Activated naive CD4-positive, alpha-beta T cell treated with anti-CD3 and anti-CD28 coated beads, Interleukin-2, amount 50 U/mL, for 24 hours (primary cell): ENCODE data around the gene NKRF.
"Not testable (repeated sequence)": the region's sequence is repeated elsewhere in the genome, so short reads cannot be mapped to it uniquely, and the experiment has no call there.

Source experiments
- H3K27ac Mint-ChIP-seq: one replicate; pipeline ENCODE4 v1.8.0; 2021; ENCODE audit warnings: mild to moderate bottlenecking, mixed read lengths
- H3K27me3 Mint-ChIP-seq: one replicate; pipeline ENCODE4 v1.8.0; 2021; ENCODE audit warnings: mixed read lengths
- H3K36me3 Mint-ChIP-seq: one replicate; pipeline ENCODE4 v1.8.0; 2021; ENCODE audit warnings: mixed read lengths
- H3K4me1 Mint-ChIP-seq: one replicate; pipeline ENCODE4 v1.8.0; 2021; ENCODE audit warnings: mixed read lengths
- H3K4me3 Mint-ChIP-seq: one replicate; pipeline ENCODE4 v1.8.0; 2021; ENCODE audit warnings: mild to moderate bottlenecking, mixed read lengths
- H3K9me3 Mint-ChIP-seq: one replicate; pipeline ENCODE4 v1.8.0; 2021; ENCODE audit warnings: mixed read lengths

The NKRF gene

GRCh38 chrX:119606280-119607017 is at the start of gene NKRF:
TSS of gene NKRF (minus strand) at chrX:119606424.
- Mint-ChIP-seq H3K27me3 (no peaks in the 10 kb centered on the region), H3K27ac (peak within 1 kb of the TSS; percentile 98)

GRCh38 chrX:119655125-119655524 is 48.9 kb upstream of the NKRF start:
- Mint-ChIP-seq H3K36me3 (peaks cover 16% of the 10 kb centered on the region), H3K4me3 (peak overlapping the region; percentile 85), H3K27ac (peak overlapping the region; percentile 99), H3K9me3 (no peaks in the 10 kb centered on the region), H3K4me1 (peaks cover 50% of the 10 kb centered on the region), H3K27me3 (no peaks in the 10 kb centered on the region)

More at GRCh38 chrX:119606280-119607017, at the start of gene NKRF:
- no peaks in the 10 kb centered on the region for H3K9me3 Mint-ChIP-seq
- peak within 1 kb of the TSS; percentile 95 for H3K4me3 Mint-ChIP-seq
- H3K36me3 Mint-ChIP-seq = peaks cover 6% of the 10 kb centered on the region
- H3K4me1 Mint-ChIP-seq = peaks cover 39% of the 10 kb centered on the region

GRCh38 chrX:119654112-119654531 is 47.9 kb upstream of the NKRF start:
- H3K36me3 Mint-ChIP-seq = peaks cover 14% of the 10 kb centered on the region
- peak overlapping the region; percentile 33 for H3K4me3 Mint-ChIP-seq
- H3K27ac Mint-ChIP-seq = peak overlapping the region; percentile 96
- peaks cover 46% of the 10 kb centered on the region for H3K4me1 Mint-ChIP-seq
- H3K27me3 Mint-ChIP-seq = no peaks in the 10 kb centered on the region
- no peaks in the 10 kb centered on the region for H3K9me3 Mint-ChIP-seq

- Mint-ChIP-seq H3K4me3 (peak overlapping the region; percentile 23), H3K36me3 (peaks cover 1% of the 10 kb centered on the region), H3K9me3 (no peaks in the 10 kb centered on the region), H3K27me3 (no peaks in the 10 kb centered on the region), H3K4me1 (peaks cover 26% of the 10 kb centered on the region), H3K27ac (peak overlapping the region; percentile 82)
Measured at GRCh38 chrX:119648421-119648775, 42.2 kb upstream of the NKRF start.

GRCh38 chrX:119647552-119648420 is 41.6 kb upstream of the NKRF start:
- Mint-ChIP-seq H3K9me3 (no peaks in the 10 kb centered on the region), H3K36me3 (peaks cover 2% of the 10 kb centered on the region), H3K4me1 (peaks cover 25% of the 10 kb centered on the region), H3K27ac (peak overlapping the region; percentile 82), H3K4me3 (peak overlapping the region; percentile 23), H3K27me3 (no peaks in the 10 kb centered on the region)

GRCh38 chrX:119647089-119647488 is 40.9 kb upstream of the NKRF start:
- Mint-ChIP-seq H3K4me1 (peaks cover 25% of the 10 kb centered on the region), H3K27ac (no peak overlapping the region), H3K27me3 (no peaks in the 10 kb centered on the region), H3K36me3 (peaks cover 2% of the 10 kb centered on the region), H3K4me3 (no peak overlapping the region), H3K9me3 (no peaks in the 10 kb centered on the region)

- Mint-ChIP-seq H3K27ac (peak overlapping the region; percentile 23), H3K4me3 (no peak overlapping the region), H3K9me3 (no peaks in the 10 kb centered on the region), H3K36me3 (peaks cover 2% of the 10 kb centered on the region), H3K4me1 (peaks cover 25% of the 10 kb centered on the region), H3K27me3 (no peaks in the 10 kb centered on the region)
Measured at GRCh38 chrX:119646515-119646914, 40.3 kb upstream of the NKRF start.

- H3K27ac Mint-ChIP-seq = no peak overlapping the region
- H3K9me3 Mint-ChIP-seq = no peaks in the 10 kb centered on the region
- no peak overlapping the region for H3K4me3 Mint-ChIP-seq
- H3K27me3 Mint-ChIP-seq = no peaks in the 10 kb centered on the region
- peaks cover 2% of the 10 kb centered on the region for H3K36me3 Mint-ChIP-seq
- peaks cover 19% of the 10 kb centered on the region for H3K4me1 Mint-ChIP-seq
Measured at GRCh38 chrX:119643696-119644095, 37.5 kb upstream of the NKRF start.

GRCh38 chrX:119640731-119641170 is 34.5 kb upstream of the NKRF start:
- Mint-ChIP-seq H3K36me3 (peaks cover 2% of the 10 kb centered on the region), H3K9me3 (no peaks in the 10 kb centered on the region), H3K4me1 (peaks cover 11% of the 10 kb centered on the region), H3K27ac (peak overlapping the region; percentile 83), H3K27me3 (no peaks in the 10 kb centered on the region), H3K4me3 (no peak overlapping the region)

GRCh38 chrX:119638725-119639471 is 32.7 kb upstream of the NKRF start:
- no peak overlapping the region for H3K4me3 Mint-ChIP-seq
- H3K36me3 Mint-ChIP-seq = peaks cover 5% of the 10 kb centered on the region
- no peaks in the 10 kb centered on the region for H3K27me3 Mint-ChIP-seq
- H3K9me3 Mint-ChIP-seq = no peaks in the 10 kb centered on the region
- peak overlapping the region; percentile 51 for H3K27ac Mint-ChIP-seq
- peaks cover 20% of the 10 kb centered on the region for H3K4me1 Mint-ChIP-seq

GRCh38 chrX:119637421-119637820 is 31.2 kb upstream of the NKRF start:
- not testable (repeated sequence) for H3K27me3 Mint-ChIP-seq, H3K27ac Mint-ChIP-seq, H3K9me3 Mint-ChIP-seq, H3K4me3 Mint-ChIP-seq, H3K36me3 Mint-ChIP-seq
- peaks cover 15% of the 10 kb centered on the region for H3K4me1 Mint-ChIP-seq

- no peaks in the 10 kb centered on the region for H3K9me3 Mint-ChIP-seq
- H3K27me3 Mint-ChIP-seq = no peaks in the 10 kb centered on the region
- peak overlapping the region; percentile 55 for H3K27ac Mint-ChIP-seq
- no peak overlapping the region for H3K4me3 Mint-ChIP-seq
- peaks cover 15% of the 10 kb centered on the region for H3K4me1 Mint-ChIP-seq
- peaks cover 8% of the 10 kb centered on the region for H3K36me3 Mint-ChIP-seq
Measured at GRCh38 chrX:119636419-119636818, 30.2 kb upstream of the NKRF start.

GRCh38 chrX:119635799-119636198 is 29.6 kb upstream of the NKRF start:
- Mint-ChIP-seq H3K4me3 (no peak overlapping the region), H3K27ac (peak overlapping the region; percentile 82), H3K27me3 (no peaks in the 10 kb centered on the region), H3K36me3 (peaks cover 8% of the 10 kb centered on the region), H3K4me1 (peaks cover 15% of the 10 kb centered on the region), H3K9me3 (no peaks in the 10 kb centered on the region)

- Mint-ChIP-seq H3K4me1 (peaks cover 15% of the 10 kb centered on the region), H3K27me3 (no peaks in the 10 kb centered on the region), H3K4me3 (no peak overlapping the region), H3K9me3 (no peaks in the 10 kb centered on the region), H3K36me3 (peaks cover 8% of the 10 kb centered on the region), H3K27ac (peak overlapping the region; percentile 82)
Measured at GRCh38 chrX:119635179-119635578, 29.0 kb upstream of the NKRF start.

- H3K4me1 Mint-ChIP-seq = no peaks in the 10 kb centered on the region
- H3K27me3 Mint-ChIP-seq = no peaks in the 10 kb centered on the region
- no peak overlapping the region for H3K4me3 Mint-ChIP-seq
- peak overlapping the region; percentile 30 for H3K27ac Mint-ChIP-seq
- no peaks in the 10 kb centered on the region for H3K9me3 Mint-ChIP-seq
- peaks cover 2% of the 10 kb centered on the region for H3K36me3 Mint-ChIP-seq
Measured at GRCh38 chrX:119625843-119626242, 19.6 kb upstream of the NKRF start.
